Liver (tissue), 9 donors: ENCODE data around the gene MGAT4A. TPM values are rescaled to one million over a fixed set of nuclear protein-coding genes. Genes with fewer than 3 reads are reported as not detected.

Source experiments
- DNase-seq: peaks from one replicate; pipeline ENCODE4 v3.0.0-alpha.2; 2017; ENCODE audit warnings: low spot score
- H3K27ac ChIP-seq, 2 donors: one replicate each; pipeline ENCODE4 v1.7.0; 2013; ENCODE audit warnings: inconsistent platforms in 2 of 2, low read length in 2 of 2, control low read depth in 1 of 2, low read depth in 1 of 2, mild to moderate bottlenecking in 1 of 2
- H3K27me3 ChIP-seq, 4 donors: one replicate each; pipeline versions ENCODE4 v1.6.1 to v1.7.0; 2013; ENCODE audit warnings: low read length in 3 of 4, inconsistent platforms in 1 of 4, mild to moderate bottlenecking in 1 of 4, moderate library complexity in 1 of 4; ENCODE audit not compliant: control insufficient read depth in 4 of 4, insufficient read depth in 4 of 4
- H3K36me3 ChIP-seq, 4 donors: one replicate each; pipeline versions ENCODE4 v1.6.1 to v1.7.0; 2013; ENCODE audit warnings: low read length in 3 of 4, mild to moderate bottlenecking in 3 of 4, low read depth in 1 of 4, moderate library complexity in 1 of 4; ENCODE audit not compliant: control insufficient read depth in 4 of 4, insufficient read depth in 3 of 4
- H3K4me1 ChIP-seq, 4 donors: one replicate each; pipeline versions ENCODE4 v1.6.1 to v1.7.0; 2013; ENCODE audit warnings: low read length in 3 of 4, mild to moderate bottlenecking in 3 of 4, moderate library complexity in 1 of 4; ENCODE audit not compliant: control insufficient read depth in 4 of 4, insufficient read depth in 4 of 4
- H3K4me3 ChIP-seq, 3 donors: one replicate each; pipeline versions ENCODE4 v1.6.1 to v1.7.0; 2013; ENCODE audit warnings: low read length in 3 of 3, control low read depth in 1 of 3, low read depth in 1 of 3, mild to moderate bottlenecking in 1 of 3
- H3K9ac ChIP-seq, 2 donors: one replicate each; pipeline ENCODE4 v1.7.0; 2013; ENCODE audit warnings: low read length in 2 of 2, mild to moderate bottlenecking in 2 of 2, moderate library complexity in 2 of 2, control low read depth in 1 of 2, low read depth in 1 of 2
- H3K9me3 ChIP-seq, 4 donors: one replicate each; pipeline versions ENCODE4 v1.6.1 to v1.7.0; 2013; ENCODE audit warnings: low read length in 3 of 4; ENCODE audit not compliant: control insufficient read depth in 4 of 4
- ATF3 ChIP-seq: IDR thresholded peaks from 2 replicates; pipeline ENCODE4 v1.6.1; 2016; ENCODE audit warnings: antibody characterized with exemption
- CTCF ChIP-seq: fragments of 150-350 bp; IDR thresholded peaks from 2 replicates; pipeline ENCODE4 v1.5.1; 2017; ENCODE audit warnings: improper control_type of control experiment, low read depth, low read length; ENCODE audit not compliant: missing input control
- EGR1 ChIP-seq, 2 donors: IDR thresholded peaks; 2 replicates each; pipeline ENCODE4 v1.6.1; 2016 to 2018; ENCODE audit warnings: antibody characterized with exemption in 2 of 2, low read depth in 2 of 2
- FOXA1 ChIP-seq: IDR thresholded peaks from 2 replicates; pipeline ENCODE4 v1.6.1; 2016; ENCODE audit warnings: antibody characterized with exemption
- FOXA2 ChIP-seq: IDR thresholded peaks from 2 replicates; pipeline ENCODE4 v1.6.1; 2016; ENCODE audit warnings: antibody characterized with exemption
- GABPA ChIP-seq, 2 donors: IDR thresholded peaks in 1 of 2; conservative IDR thresholded peaks in 1 of 2; 2 replicates each; pipeline ENCODE4 v1.6.1; 2016; ENCODE audit warnings: antibody characterized with exemption in 2 of 2, mild to moderate bottlenecking in 1 of 2, moderate library complexity in 1 of 2
- HNF4A ChIP-seq, 2 donors: conservative IDR thresholded peaks; 2 replicates each; pipeline ENCODE4 v1.6.1; 2016; ENCODE audit warnings: antibody characterized with exemption in 2 of 2, mild to moderate bottlenecking in 2 of 2
- HNF4G ChIP-seq: IDR thresholded peaks from 2 replicates; pipeline ENCODE4 v1.6.1; 2016; ENCODE audit warnings: antibody characterized with exemption
- JUND ChIP-seq, 2 donors: IDR thresholded peaks; 2 replicates each; pipeline ENCODE4 v1.6.1; 2016; ENCODE audit warnings: antibody characterized with exemption in 2 of 2
- MAX ChIP-seq: IDR thresholded peaks from 2 replicates; pipeline ENCODE4 v1.6.1; 2016; ENCODE audit warnings: antibody characterized with exemption
- NR2F2 ChIP-seq: IDR thresholded peaks from 2 replicates; pipeline ENCODE4 v1.6.1; 2016; ENCODE audit warnings: antibody characterized with exemption
- RAD21 ChIP-seq, 2 donors: IDR thresholded peaks; 2 replicates each; pipeline ENCODE4 v1.6.1; 2016; ENCODE audit warnings: antibody characterized with exemption in 2 of 2, mild to moderate bottlenecking in 2 of 2
- REST ChIP-seq: IDR thresholded peaks from 2 replicates; pipeline ENCODE4 v1.6.1; 2016; ENCODE audit warnings: antibody characterized with exemption, mild to moderate bottlenecking
- RXRA ChIP-seq, 2 donors: IDR thresholded peaks; 2 replicates each; pipeline ENCODE4 v1.6.1; 2017 to 2018; ENCODE audit warnings: antibody characterized with exemption in 2 of 2, mild to moderate bottlenecking in 1 of 2
- SP1 ChIP-seq: IDR thresholded peaks from 2 replicates; pipeline ENCODE4 v1.6.1; 2018; ENCODE audit warnings: antibody characterized with exemption, mild to moderate bottlenecking
- TAF1 ChIP-seq: conservative IDR thresholded peaks from 2 replicates; pipeline ENCODE4 v1.6.1; 2016; ENCODE audit warnings: antibody characterized with exemption, mild to moderate bottlenecking
- YY1 ChIP-seq: IDR thresholded peaks from 2 replicates; pipeline ENCODE4 v1.6.1; 2016; ENCODE audit warnings: antibody characterized with exemption, mild to moderate bottlenecking
- ZBTB33 ChIP-seq: IDR thresholded peaks from 2 replicates; pipeline ENCODE4 v1.6.1; 2016; ENCODE audit warnings: antibody characterized with exemption
- WGBS: extraction: QIAGEN DNeasy Blood & Tissue Kit; methylation state at CpG from one replicate; pipeline ENCODE4 v1.1.7; 2013; 5-methylcytosine and 5-hydroxymethylcytosine counted together
- polyA plus RNA-seq, 2 donors: library from polyadenylated mRNA; stranded (reverse) in 1 of 2; unstranded in 1 of 2; fragments of 200-250 nt in 1 of 2; fragments of >200 nt in 1 of 2; fragmentation: Nextera tagmentation in 1 of 2; extraction: Ambion mirVana in 1 of 2; gene quantifications; one replicate each; pipeline versions ENCODE4 v1.2.1 to v1.2.3, GENCODE V29; 2013 to 2015
- total RNA-seq, 2 donors: library from RNA; depleted of rRNA; stranded (reverse); fragments of >200 nt; gene quantifications; one replicate each; pipeline ENCODE4 v1.2.3, GENCODE V29; 2014
- donor health status: healthy.
- donor health status: healthy.
- donor health status: healthy.
- donor health status: healthy.
- donor health status: healthy.

The MGAT4A gene
- total and polyA plus RNA-seq, 4 donors = 2.7 to 17.3 (median 5.4) TPM

GRCh38 chr2:98696200-98696599 lies 34.7 kb downstream of the MGAT4A start:
- peaks cover 1 to 4% (median 3%) of the 10 kb centered on the region in 4 donors for H3K4me1 ChIP-seq
- H3K27ac ChIP-seq = no peak overlapping the region
- H3K36me3 ChIP-seq = no peaks in the 10 kb centered on the region
- no peaks in the 10 kb centered on the region for H3K9me3 ChIP-seq
- H3K27me3 ChIP-seq = no peaks in the 10 kb centered on the region
- no peak for DNase-seq
- TF ChIP-seq MAX = no peak
- no peak for TF ChIP-seq HNF4G
- TF ChIP-seq JUND (IDR thresholded peaks at IDR 0.05) = no peak
- no peak for TF ChIP-seq YY1
- no peak for TF ChIP-seq EGR1 (IDR thresholded peaks at IDR 0.05; ENCODE audit: low read depth in 2 of 2)
- TF ChIP-seq NR2F2 = no peak
- TF ChIP-seq FOXA2 = no peak
- no peak for TF ChIP-seq GABPA (IDR thresholded peaks at IDR 0.05 in 1 of 2, conservative IDR thresholded peaks at IDR 0.05 in 1 of 2)
- no peak for TF ChIP-seq REST
- TF ChIP-seq CTCF = no peak
- no peak for TF ChIP-seq HNF4A (conservative IDR thresholded peaks at IDR 0.05)
- no peak for TF ChIP-seq FOXA1
- no peak for TF ChIP-seq RXRA (IDR thresholded peaks at IDR 0.05)
- TF ChIP-seq RAD21 (IDR thresholded peaks at IDR 0.05) = no peak
- TF ChIP-seq ZBTB33 = no peak
- no peak for TF ChIP-seq SP1
- TF ChIP-seq TAF1 = no peak
- TF ChIP-seq ATF3 = no peak
- H3K9ac ChIP-seq = no peak overlapping the region
- WGBS = 92% methylated on average over 4 of the region's 4 CpGs
- H3K4me3 ChIP-seq = no peak overlapping the region
